ENCODE results near the gene TLCD2. TPM values are rescaled to one million over a fixed set of nuclear protein-coding genes. Genes with fewer than 3 reads are reported as not detected.

Gene TLCD2
- total and polyA plus RNA-seq, 9 of the 15 experiments (the other 6 are each of a cell fraction or from before 2014, with no cell fraction given): 0.10 to 0.89 (median 0.58) TPM

DNA sequence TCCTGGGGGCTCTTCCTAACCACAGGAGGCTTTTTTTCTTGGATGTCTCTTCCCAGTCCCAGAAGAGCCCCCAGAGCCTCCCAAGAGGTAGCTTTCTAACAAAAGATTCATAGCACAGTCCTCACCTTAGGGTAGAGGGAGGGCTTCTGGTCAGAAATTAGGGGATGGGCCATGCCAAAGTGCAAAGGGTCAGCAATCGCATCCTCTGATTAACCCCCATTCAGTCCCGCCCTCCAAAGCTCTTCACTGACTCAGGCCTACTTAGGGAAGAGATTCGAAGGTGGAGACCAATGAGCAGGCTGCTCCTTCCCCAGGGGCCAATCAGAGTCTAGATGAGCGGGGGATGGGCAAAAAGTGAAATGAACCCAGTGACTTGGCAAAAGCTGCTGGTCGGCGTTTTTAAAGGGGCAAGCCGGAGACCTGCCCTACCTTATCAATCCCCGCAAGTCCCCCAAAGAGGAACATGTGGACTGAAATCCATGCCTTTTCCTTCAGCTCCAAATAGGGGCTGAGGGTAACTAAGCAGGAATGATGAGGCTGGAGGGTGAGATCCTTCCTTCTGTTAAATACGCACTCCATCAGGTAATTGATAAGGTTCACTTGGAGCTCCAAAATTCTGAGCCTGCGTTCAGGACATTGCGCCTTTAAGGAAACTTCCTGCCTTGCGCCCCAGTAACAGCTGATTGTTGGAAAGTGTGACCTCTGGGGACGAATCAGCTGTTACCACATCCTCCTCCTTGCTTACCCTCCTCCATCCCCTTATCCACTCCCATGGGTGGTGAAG, 6.9 kb upstream of the TLCD2 start (continued):
- TF ChIP-seq, protein P1, sequence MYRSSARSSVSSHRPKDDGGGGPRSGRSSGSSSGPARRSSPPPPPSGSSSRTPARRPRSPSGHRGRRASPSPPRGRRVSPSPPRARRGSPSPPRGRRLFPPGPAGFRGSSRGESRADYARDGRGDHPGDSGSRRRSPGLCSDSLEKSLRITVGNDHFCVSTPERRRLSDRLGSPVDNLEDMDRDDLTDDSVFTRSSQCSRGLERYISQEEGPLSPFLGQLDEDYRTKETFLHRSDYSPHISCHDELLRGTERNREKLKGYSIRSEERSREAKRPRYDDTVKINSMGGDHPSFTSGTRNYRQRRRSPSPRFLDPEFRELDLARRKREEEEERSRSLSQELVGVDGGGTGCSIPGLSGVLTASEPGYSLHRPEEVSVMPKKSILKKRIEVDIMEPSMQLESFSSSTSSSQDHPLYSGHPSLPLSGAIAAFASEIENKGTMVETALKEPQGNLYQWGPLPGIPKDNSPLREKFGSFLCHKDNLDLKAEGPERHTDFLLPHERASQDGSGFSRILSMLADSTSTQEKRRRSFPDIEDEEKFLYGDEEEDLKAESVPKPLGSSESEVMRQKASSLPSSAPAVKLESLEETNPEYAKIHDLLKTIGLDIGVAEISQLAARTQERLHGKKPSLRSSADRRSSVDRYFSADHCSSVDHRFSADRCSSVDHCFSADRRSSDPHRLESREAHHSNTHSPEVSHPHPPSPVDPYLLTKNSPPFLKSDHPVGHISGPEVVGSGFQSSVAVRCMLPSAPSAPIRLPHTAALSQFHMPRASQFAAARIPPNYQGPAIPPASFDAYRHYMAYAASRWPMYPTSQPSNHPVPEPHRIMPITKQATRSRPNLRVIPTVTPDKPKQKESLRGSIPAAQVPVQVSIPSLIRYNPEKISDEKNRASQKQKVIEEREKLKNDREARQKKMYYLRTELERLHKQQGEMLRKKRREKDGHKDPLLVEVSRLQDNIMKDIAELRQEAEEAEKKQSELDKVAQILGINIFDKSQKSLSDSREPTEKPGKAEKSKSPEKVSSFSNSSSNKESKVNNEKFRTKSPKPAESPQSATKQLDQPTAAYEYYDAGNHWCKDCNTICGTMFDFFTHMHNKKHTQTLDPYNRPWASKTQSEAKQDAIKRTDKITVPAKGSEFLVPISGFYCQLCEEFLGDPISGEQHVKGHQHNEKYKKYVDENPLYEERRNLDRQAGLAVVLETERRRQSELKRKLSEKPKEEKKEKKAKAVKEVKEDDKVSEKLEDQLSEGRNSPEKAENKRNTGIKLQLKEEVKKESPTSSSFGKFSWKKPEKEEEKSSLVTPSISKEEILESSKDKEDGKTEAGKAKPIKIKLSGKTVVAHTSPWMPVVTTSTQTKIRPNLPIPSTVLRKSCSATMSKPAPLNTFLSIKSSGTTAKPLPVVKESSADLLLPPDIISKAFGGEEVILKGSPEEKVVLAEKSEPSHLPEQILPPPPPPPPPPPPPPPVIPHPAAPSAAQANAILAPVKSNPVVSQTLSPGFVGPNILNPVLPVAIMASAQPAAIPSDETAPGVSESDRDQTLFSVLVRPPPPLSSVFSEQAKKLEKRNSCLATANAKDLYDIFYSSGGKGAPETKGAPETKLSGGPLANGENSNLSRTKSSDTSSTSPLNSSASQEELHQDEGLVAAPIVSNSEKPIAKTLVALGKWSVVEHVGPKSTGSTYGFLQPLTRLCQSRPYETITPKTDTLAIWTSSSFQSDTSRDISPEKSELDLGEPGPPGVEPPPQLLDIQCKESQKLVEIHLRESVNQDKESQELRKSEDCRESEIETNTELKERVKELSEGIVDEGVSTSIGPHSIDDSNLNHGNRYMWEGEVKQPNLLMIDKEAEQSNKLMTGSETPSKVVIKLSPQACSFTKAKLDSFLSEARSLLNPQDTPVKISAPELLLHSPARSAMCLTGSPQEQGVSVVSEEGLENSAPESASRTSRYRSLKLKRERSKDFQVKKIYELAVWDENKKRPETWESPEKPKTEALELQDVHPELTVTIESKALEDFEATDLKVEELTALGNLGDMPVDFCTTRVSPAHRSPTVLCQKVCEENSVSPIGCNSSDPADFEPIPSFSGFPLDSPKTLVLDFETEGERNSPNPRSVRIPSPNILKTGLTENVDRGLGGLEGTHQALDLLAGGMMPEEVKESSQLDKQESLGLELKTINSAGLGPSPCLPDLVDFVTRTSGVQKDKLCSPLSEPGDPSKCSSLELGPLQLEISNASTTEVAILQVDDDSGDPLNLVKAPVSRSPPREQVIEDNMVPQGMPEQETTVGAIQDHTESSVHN (IDR thresholded peaks at IDR 0.05; ENCODE audit: borderline replicate concordance in 1 of 2, low read depth in 1 of 2): peak in 1 of 2 experiments; percentile 99; a peak in 2 of 4 replicates
- TF ChIP-seq CAMTA2 (CRISPR knock-in tag; conservative IDR thresholded peaks at IDR 0.05) (no peak), ESRRA (IDR thresholded peaks at IDR 0.05; ENCODE audit: borderline replicate concordance, low read depth) (peak; percentile 60; the same call in 1 of the 2 replicates), FOXA1 (IDR thresholded peaks at IDR 0.05; ENCODE audit: borderline replicate concordance) (no peak), ZC3H4 (CRISPR knock-in tag; IDR thresholded peaks at IDR 0.05; ENCODE audit: borderline replicate concordance) (no peak), BRCA1 (IDR thresholded peaks at IDR 0.05) (no peak), BRCA1 (CRISPR knock-in tag; IDR thresholded peaks at IDR 0.05) (no peak), STAT5A (IDR thresholded peaks at IDR 0.05; ENCODE audit: borderline replicate concordance, low read length) (no peak), NFXL1 (CRISPR knock-in tag; IDR thresholded peaks at IDR 0.05) (no peak), HMG20A (CRISPR knock-in tag; conservative IDR thresholded peaks at IDR 0.05) (no peak), ILK (tag; IDR thresholded peaks at IDR 0.05; ENCODE audit: borderline replicate concordance, low read depth) (no peak), ZNF347 (CRISPR knock-in tag; IDR thresholded peaks at IDR 0.05; ENCODE audit: low read depth) (no peak), PHTF2 (CRISPR knock-in tag; IDR thresholded peaks at IDR 0.05) (no peak), RBBP5 (IDR thresholded peaks at IDR 0.05; ENCODE audit: borderline replicate concordance, insufficient read depth, low read length, poor library complexity, severe bottlenecking) (no peak), PHF21A (IDR thresholded peaks at IDR 0.05; ENCODE audit: borderline replicate concordance, low read depth) (peak; percentile 34; the same call in 1 of the 2 replicates), RBM14 (IDR thresholded peaks at IDR 0.05; ENCODE audit: borderline replicate concordance, insufficient read depth, low read depth, low read length) (no peak), EWSR1 (IDR thresholded peaks at IDR 0.05; ENCODE audit: borderline replicate concordance, low read depth, partially characterized antibody) (no peak), FIP1L1 (IDR thresholded peaks at IDR 0.05; ENCODE audit: low read depth, low read length, poor library complexity, severe bottlenecking) (no peak), ZNF41 (CRISPR knock-in tag; conservative IDR thresholded peaks at IDR 0.05) (no peak)
- TF ChIP-seq, protein P2, sequence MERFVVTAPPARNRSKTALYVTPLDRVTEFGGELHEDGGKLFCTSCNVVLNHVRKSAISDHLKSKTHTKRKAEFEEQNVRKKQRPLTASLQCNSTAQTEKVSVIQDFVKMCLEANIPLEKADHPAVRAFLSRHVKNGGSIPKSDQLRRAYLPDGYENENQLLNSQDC (CRISPR knock-in tag; IDR thresholded peaks at IDR 0.05): no peak
